HG02981 (cell line): Measurements from ENCODE around the gene TTC31.
"Not testable (repeated sequence)": the region's sequence is repeated elsewhere in the genome, so short reads cannot be mapped to it uniquely, and the experiment has no call there.

Experiments used
- ATAC-seq: cut with Tn5 transposase; IDR thresholded peaks from one replicate; pipeline ENCODE4 v1.9.1; 2021; ENCODE audit warnings: mild to moderate bottlenecking, moderate library complexity; ENCODE audit not compliant: unreplicated experiment

Gene TTC31

GRCh38 chr2:74483675-74484164 lies 839 bp downstream of the TTC31 start:
- not testable (repeated sequence) for ATAC-seq

- no peak for ATAC-seq
Observed at GRCh38 chr2:74486141-74486540, 3.3 kb downstream of the TTC31 start.

- ATAC-seq: no peak
Observed at GRCh38 chr2:74488643-74489481, 6.0 kb downstream of the TTC31 start.

- no peak for ATAC-seq
Observed at GRCh38 chr2:74489906-74490305, 7.0 kb downstream of the TTC31 start.

- ATAC-seq: no peak
Observed at GRCh38 chr2:74491648-74492544, 9.0 kb downstream of the TTC31 start.

- ATAC-seq: no peak
Observed at GRCh38 chr2:74493546-74493945, 10.7 kb downstream of the TTC31 start.

GRCh38 chr2:74495440-74495839 lies 12.6 kb downstream of the TTC31 start:
- ATAC-seq: no peak

GRCh38 chr2:74496997-74497776 lies 14.3 kb downstream of the TTC31 start:
- no peak for ATAC-seq

- ATAC-seq: no peak
Observed at GRCh38 chr2:74497777-74498499, 15.1 kb downstream of the TTC31 start.

GRCh38 chr2:74498500-74499266 lies 15.8 kb downstream of the TTC31 start:
- ATAC-seq: no peak

GRCh38 chr2:74499267-74499939 lies 16.5 kb downstream of the TTC31 start, which contains the start of gene LBX2:
Gene LBX2, minus strand, starts transcription at chr2:74499603. Its CDS starts 66 bp downstream, at chr2:74499537.
- no peak for ATAC-seq

- ATAC-seq: no peak
Observed at GRCh38 chr2:74499940-74500577, 17.2 kb downstream of the TTC31 start.

GRCh38 chr2:74500578-74500946 lies 17.7 kb downstream of the TTC31 start:
- no peak for ATAC-seq

- no peak for ATAC-seq
Observed at GRCh38 chr2:74501335-74502071, 18.6 kb downstream of the TTC31 start.

- no peak for ATAC-seq
Observed at GRCh38 chr2:74502147-74502719, 19.4 kb downstream of the TTC31 start.

- ATAC-seq: peak; percentile 35
Observed at GRCh38 chr2:74502720-74503505, 20.0 kb downstream of the TTC31 start.
